ENCODE data around the gene GFOD1.
"Not testable (repeated sequence)": the region's sequence is repeated elsewhere in the genome, so short reads cannot be mapped to it uniquely, and the experiment has no call there.

GFOD1 gene

GRCh38 chr6:13441778-13442177 is 45.6 kb downstream of the GFOD1 start:
- DNase-seq (ENCODE audit: low spot score), result no peak

DNA sequence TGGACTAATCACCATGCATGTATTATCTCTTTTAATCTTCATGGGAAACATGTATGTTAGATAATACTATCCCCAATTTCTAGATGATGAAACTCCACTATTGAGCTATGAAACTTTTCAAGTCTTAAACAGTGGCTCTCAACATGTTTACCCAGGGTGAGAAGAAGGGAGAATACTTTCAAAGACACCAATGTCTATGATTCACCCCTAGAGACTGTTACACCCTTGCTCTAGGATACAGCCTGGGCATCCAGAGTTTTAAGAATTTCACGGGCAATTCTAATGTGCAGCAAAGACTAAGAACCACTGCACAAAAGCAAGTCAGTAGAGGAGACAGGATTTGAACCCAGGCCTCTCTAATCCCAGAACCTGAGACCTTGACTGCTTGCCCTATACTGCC is 47.8 kb downstream of the GFOD1 start:
- no peak for DNase-seq (ENCODE audit: low spot score)

GRCh38 chr6:13438126-13438525 is 49.3 kb downstream of the GFOD1 start:
- no peak for DNase-seq (ENCODE audit: low spot score)

DNA sequence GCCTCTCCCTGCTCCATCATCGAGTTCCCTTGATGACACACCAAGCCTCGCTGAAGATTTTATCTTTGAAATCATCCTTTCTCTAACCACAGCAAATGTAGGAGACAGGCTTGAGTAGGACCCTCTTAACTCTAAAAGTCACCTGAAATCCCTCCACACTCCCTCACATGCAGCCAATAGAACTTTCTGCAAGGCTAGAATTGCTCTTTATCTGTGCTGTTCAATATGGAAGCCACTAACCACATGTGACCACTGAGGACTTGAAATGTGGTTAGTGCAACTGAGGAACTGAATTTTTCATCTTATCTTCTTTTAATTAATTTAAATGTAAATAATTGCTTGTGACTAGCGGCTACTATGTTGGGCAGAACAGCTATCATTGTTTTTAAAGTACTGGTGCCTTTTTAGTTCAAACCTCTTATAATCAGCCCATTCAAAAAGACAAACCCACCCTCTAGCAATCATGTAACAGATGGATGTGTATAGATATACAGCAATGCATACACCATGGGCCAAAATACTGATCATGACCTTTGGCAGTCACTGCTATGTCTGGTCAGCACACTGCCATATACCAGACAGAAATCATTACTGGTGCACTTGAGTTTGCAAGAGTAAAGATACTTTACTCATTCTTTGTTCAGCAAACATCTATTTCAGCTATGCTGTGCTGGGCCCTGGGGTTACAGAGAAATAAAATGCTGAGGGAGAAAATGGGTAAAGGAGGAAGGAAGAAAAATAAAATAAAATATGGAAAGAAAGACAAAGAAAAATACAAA is 50.0 kb downstream of the GFOD1 start:
- no peak for DNase-seq (ENCODE audit: low spot score)

GRCh38 chr6:13436399-13437217 is 50.8 kb downstream of the GFOD1 start:
- no peak for DNase-seq (ENCODE audit: low spot score)

DNA sequence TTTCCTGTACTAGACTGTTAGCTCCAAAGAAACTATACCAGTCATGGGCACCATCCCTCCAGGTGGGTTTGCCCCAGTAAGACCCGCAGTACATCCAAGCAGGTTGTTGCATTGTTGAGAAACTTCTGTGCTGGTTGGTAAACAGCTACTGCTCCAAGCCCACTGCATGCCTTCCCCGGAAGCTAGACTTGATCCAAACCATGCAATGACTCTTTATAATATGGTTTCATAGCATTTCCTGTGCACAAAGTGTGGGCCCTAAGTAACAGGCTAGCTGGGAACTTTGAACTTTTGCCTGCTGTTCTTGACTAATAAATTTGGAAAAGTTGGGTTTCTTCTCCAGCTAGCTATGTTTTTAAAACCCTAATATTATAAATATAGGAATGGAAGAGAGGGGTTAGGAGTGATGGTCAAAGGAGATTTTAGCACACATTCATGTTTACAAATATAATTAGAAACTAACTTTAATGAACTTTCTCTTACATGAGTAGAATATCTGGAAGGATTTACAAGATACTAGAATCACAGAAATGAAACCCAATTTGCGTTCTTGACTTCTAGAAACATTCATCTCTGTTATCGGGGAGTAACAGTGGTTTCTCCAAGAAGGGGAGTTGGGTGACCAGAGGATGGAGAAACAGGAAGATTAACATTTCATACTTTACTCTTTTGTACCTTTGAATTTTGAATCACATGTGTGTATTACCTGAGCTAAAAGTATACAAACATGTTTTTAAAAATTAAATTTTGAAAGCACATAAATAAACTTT is 51.7 kb downstream of the GFOD1 start:
- DNase-seq (ENCODE audit: low spot score), result no peak

DNA sequence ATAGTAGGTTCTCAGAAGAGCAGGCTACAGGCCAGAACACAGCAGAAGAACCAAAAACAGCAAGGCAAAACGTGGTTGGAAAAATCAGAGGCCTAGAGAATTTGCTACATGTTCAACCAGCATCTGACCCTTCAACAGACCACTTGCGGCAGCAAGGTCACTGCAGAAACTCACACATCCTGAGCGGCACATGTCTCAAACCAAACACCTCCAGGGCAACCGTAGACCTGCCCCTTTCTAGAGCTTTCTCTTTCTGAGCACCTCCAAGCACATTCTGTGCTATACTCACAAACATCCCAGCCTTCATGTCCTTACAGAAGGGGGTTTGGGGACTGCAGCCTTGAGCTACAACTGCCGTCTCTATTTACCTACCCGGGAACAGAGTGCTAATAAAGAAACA is 52.6 kb downstream of the GFOD1 start:
- no peak for DNase-seq (ENCODE audit: low spot score)

DNA sequence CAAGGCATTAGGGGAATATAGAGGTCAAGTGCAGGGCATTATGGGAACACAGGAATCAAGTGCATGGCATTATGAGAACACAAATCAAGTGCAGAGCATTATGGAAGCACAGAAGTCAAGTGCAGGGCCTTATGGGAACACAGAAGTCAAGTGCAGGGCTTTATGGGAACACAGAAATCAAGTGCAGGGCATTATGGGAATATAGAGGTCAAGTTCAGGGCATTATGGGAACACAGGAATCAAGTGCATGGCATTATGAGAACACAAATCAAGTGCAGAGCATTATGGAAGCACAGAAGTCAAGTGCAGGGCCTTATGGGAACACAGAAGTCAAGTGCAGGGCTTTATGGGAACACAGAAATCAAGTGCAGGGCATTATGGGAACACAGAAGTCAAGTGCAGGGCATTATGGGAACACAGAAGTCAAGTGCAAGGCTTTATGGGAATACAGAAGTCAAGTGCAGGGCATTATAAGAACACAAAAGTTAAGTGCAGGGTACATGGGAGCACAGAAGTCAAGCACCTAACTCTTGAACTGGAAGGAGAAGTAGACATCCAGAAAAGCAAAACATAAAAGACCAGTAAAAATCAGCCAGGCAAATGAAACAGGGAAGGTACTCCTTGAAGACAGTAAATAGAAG is 53.1 kb downstream of the GFOD1 start:
- DNase-seq (ENCODE audit: low spot score), result not testable (repeated sequence)

DNA sequence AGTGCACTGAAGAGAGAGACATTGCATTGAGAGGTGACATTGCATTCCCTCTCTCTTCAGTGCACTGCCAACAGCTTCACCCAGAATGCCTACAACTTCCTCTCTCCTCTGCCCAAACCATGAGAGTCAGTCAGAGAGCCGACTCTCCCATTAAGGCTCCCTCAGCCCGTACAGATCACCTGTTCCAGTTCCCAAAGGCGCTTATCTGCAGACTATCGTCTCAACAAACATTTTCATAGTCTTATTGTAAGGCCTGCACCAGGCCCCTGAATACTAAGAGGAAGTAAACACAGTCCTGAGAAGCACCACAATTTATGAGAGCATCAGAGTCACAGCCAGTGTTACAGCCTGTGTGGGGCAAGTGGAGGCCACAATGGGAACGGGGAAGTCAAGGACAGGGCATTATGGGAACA is 53.7 kb downstream of the GFOD1 start:
- DNase-seq (ENCODE audit: low spot score), result no peak

- DNase-seq (ENCODE audit: low spot score), result no peak
These were observed 54.7 kb downstream of the GFOD1 start for GRCh38 chr6:13432526-13433184.

DNA sequence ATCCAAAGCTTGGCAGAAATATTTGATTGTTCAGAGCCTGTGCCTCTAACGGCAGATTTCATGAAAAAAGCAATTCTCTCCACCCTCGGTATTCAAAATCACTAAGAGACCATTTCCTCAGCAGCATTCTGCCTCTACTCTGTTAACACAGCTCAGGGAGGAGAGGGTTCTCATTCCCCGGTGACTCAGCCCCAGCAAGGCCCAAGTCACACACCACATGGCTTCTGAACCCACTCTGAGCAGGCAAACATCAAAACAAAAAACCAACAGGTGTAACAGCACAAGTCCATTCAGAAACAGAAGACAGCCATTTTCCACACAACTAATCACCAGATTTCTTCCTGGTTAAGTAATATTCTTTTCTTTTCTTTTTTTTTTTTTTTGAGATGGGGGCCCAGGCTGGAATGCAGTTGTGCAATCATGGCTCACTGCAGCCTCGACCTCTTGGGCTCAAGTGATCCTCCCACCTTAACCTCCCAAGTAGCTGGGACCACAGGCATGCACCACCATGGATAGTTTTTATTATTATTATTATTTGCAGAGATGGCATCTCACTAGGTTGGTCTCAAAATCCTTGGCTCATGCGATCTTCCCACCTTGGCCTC is 55.4 kb downstream of the GFOD1 start:
- DNase-seq (ENCODE audit: low spot score), result peak; percentile 60

DNA sequence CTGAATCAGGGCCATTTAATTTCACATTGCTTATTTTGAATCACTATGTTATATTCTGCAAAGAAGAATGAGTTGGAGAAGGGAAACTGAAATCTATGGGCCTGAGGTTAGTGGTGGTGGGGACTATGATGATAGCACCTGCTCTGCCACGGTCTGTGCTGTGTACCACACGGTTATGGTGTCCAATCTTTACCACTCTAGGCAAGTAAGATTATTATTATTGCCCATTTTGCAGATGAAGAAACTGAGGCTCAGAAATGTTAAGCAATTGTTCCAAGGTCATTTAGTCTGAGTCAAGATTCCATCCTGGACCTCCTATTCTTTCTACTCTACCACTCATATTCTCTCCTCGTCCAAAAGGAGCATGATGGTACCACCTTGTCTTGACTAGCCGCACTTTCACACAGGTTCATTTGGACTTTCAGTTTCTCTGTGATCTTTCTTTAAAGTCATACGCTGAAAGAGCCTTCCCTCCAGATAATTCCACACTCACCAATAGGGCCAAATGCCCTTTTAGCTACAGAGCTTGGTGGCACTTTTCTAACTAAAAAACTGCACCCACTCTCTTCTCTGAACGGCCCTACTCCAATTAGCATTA is 56.2 kb downstream of the GFOD1 start:
- DNase-seq (ENCODE audit: low spot score), result no peak

DNA sequence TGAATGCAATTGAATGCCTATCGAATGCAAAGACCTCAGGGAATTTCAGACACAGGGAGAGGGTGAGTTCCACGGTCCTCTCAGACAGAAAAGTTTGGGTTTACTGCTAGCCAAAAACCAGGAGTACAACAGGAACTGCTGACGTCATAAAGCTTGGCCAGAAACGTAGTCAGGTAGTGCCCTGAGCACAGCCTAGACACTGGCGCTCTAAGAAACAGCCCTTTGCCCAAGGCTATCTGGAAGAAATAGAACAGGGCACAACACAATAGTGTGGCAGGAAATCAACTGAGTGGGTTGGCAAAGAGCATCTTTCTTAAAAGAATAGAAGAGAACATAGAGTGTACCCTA is 58.0 kb downstream of the GFOD1 start:
- no peak for DNase-seq (ENCODE audit: low spot score)

GRCh38 chr6:13428583-13429405 is 58.6 kb downstream of the GFOD1 start:
- DNase-seq (ENCODE audit: low spot score), result no peak

- DNase-seq (ENCODE audit: low spot score), result peak; percentile 83
These were observed 59.4 kb downstream of the GFOD1 start for GRCh38 chr6:13427801-13428582.

DNA sequence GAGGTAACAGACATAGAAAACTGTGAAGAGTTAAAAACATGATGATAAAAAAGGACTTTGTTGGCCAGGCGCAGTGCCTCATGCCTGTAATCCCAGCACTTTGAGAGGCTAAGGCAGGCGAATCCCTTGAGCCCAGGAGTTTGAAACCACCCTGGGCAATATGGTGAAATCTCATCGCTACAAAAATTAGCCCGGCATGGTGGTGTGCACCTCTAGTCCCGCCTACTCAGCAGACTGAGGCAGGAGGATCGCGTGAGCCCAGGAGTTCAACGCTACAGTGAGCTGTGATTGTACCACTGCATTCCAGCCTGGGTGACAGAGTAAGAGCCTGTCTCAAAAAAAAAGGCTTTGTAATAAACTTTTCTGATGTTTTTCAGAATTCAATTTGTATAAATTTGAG is 60.1 kb downstream of the GFOD1 start:
- no peak for DNase-seq (ENCODE audit: low spot score)

DNA sequence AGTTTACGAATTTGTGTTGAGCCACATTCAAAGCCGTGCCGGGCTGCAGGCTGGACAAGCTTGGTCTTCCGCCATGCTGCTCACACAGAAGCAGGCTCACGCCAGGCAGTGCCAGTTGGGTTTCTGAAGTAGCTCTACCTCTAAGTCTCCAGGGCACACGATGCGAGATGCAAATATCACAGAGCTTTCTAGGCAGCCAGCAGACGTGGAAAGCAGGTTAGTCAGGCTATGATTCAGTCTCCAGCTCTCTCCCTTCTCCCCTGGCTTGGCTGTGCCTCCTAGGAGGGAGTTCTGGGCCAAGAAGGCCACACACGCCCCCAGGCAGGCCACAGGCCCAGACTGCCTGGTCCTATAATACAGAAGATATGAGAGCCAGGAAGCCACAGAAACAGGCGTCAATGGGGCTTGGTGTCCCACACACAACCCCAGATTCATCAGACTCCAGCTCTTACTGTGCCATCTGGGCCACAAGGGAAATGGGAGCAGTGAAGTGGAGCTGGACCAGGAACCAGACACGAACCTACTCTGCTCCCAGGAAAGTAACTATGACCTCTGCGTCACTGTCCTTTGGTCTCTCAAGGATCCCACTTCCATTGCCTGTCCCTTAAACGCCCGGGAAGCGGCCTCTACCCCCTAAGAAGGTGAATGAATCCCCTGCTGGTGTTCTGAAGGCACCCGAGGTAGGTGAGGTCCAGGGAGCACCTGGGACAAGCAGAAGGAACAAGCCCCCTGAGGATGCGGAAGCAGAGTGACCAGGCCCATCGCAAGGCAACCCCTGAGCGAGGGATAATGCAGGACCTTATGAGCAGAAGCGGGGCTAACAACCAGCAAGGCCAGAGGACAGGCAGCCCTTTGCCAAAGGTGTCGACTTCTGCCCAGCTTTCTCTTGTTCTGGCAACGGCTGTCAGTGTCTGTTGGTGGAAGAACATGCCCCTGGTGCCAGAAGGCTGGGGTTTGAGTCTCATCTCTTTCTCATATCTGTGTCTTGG is 61.2 kb downstream of the GFOD1 start:
- peak; percentile 24 for DNase-seq (ENCODE audit: low spot score)
